GM20000 (cell line): ENCODE data around the gene SLC25A13.

Experiments
- DNase-seq: peaks from one replicate; pipeline ENCODE4 v3.0.0; 2012; ENCODE audit warnings: low spot score
- CTCF ChIP-seq: IDR thresholded peaks from 2 replicates; pipeline ENCODE4 v1.5.1; 2012; ENCODE audit warnings: mild to moderate bottlenecking, control low read depth; ENCODE audit errors: extremely low read depth, missing control alignments

The SLC25A13 gene

DNA sequence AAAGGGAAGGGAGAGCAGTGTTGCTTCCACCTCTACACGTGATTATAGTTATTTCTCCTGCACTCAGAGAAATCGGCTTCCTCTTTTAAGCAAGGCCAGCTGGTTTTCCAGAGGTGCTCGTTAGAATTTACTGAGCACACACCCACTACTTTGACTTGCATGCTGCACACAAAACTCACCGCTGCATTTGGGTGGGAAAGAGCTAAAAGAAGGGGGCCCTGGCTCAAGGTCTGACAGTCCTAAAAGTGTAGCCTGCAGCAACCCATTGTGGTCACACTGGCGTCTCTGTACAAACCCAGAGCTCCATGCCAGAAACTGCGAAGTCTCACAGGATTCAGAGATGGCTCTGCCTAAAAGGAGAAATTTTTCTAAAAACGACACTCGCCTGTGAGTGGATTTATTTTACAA lies 133.7 kb downstream of the SLC25A13 start:
- no peak for TF ChIP-seq CTCF
- DNase-seq: no peak

- TF ChIP-seq CTCF: no peak
- no peak for DNase-seq
These were observed 134.2 kb downstream of the SLC25A13 start for GRCh38 chr7:96187735-96188134.

GRCh38 chr7:96184783-96185182 lies 137.1 kb downstream of the SLC25A13 start:
- DNase-seq: no peak
- no peak for TF ChIP-seq CTCF

DNA sequence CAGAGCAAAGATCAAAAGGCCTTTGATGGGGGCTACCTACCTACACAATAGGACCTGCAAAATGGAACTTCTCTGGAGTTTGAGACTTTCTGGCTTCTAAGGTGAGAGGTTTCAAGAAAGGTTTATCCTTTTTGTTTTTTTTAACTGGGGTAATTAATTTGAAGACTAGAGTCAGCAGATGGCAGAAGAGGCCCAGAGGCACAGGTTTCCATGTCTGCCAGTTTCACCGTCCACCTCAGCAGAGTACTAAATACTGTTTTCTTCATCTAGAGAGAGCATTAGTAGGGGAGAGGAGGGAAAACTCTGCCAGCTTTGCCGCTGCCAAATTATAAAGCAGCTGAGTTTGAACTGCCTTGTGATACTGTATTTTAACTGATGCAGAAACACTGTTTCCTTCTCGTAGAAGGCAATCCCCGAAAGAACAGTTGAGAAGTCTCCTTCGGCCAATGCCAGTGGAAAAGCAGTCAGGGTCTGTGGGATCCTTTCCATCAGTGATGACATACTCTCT lies 138.7 kb downstream of the SLC25A13 start:
- no peak for TF ChIP-seq CTCF
- no peak for DNase-seq

DNA sequence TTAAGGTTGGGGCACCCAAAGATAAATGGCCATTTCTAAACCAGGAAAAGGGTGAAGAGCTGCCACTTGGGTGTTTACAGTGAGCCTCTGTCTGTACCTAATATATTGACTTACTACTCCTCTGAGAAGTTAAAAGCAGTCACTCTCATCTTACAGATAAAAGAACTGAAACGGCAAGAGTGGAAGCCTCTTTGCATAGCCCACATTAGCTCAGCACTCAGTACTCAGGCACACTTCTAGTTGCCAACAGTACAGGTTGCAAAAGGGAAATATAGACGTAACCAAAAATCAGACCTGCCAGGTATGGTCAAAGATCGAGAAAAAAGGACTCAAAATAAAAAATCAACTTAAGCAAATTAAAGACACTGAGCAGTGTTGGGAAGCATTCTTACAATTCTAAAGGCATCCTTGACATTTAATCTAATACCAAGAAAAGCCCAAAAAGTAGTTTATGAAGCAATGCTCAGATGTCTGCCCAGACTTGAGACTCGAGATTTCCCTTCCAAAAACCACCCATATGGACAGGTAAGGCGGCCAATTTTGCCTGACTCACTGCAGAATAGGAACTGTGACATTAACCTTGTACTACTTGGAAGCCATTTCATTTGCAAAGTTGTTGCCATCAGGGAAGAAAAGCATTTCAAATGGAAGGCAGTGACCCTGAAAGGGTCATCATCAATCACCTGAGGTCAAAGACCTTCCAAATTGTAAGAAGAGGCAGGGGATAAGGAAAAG lies 139.3 kb downstream of the SLC25A13 start:
- peak; percentile 5 for DNase-seq

GRCh38 chr7:96181174-96181573 lies 140.7 kb downstream of the SLC25A13 start:
- no peak for DNase-seq
- TF ChIP-seq CTCF: no peak

More for the DNA sequence above, 139.3 kb downstream of the SLC25A13 start:
- no peak for TF ChIP-seq CTCF

GRCh38 chr7:96179837-96180236 lies 142.1 kb downstream of the SLC25A13 start:
- no peak for TF ChIP-seq CTCF

More at GRCh38 chr7:96179837-96180236, 142.1 kb downstream of the SLC25A13 start:
- DNase-seq: no peak
